Panc1 (cell line): ENCODE results near the gene FETUB. TPM values are rescaled to one million over a fixed set of nuclear protein-coding genes. Genes with fewer than 3 reads are reported as not detected.
A peak's percentile ranks its signal among the peaks of the same experiment; 100 is the strongest.

Source experiments
- ATAC-seq: fragments of 200-7000 bp; cut with Tn5 transposase; 2 replicates; pipeline ENCODE4 v1.9.1; 2020; ENCODE audit warnings: mild to moderate bottlenecking, moderate library complexity
- BruUV-seq: library from RNA; stranded (reverse); fragments of 400-500 nt; replicated peaks from 2 replicates; lab custom pipeline; 2021; lab: Mats Ljungman, UMichigan
- CTCF ChIA-PET: fragments of 300-600 bp; sonication (Branson Sonifier 250); formaldehyde crosslinking; loops from one replicate; lab custom pipeline; 2022; ENCODE audit warnings: antibody characterized with exemption; lab: Charles Lee
- POLR2A ChIA-PET: fragments of 300-600 bp; sonication (Branson Sonifier 250); formaldehyde crosslinking; loops from one replicate; lab custom pipeline; 2022; ENCODE audit warnings: antibody characterized with exemption; lab: Charles Lee
- DNase-seq: peaks from one replicate; pipeline ENCODE4 v3.0.0-alpha.2; 2010; ENCODE audit warnings: low read depth, low spot score
- H3K27ac ChIP-seq: 2 replicates; pipeline ENCODE4 v1.5.1; 2011; ENCODE audit warnings: mild to moderate bottlenecking, low read length, inconsistent platforms
- H3K27me3 ChIP-seq: fragments of 200-500 bp; sonication (Bioruptor generic); 2 replicates; pipeline ENCODE4 v1.6.0; 2014; ENCODE audit warnings: low read length, inconsistent platforms; ENCODE audit not compliant: control insufficient read depth, insufficient read depth
- H3K36me3 ChIP-seq: fragments of 200-500 bp; sonication (Bioruptor generic); 2 replicates; pipeline ENCODE4 v1.5.1; 2014; ENCODE audit warnings: inconsistent platforms, mild to moderate bottlenecking, low read length, moderate library complexity; ENCODE audit not compliant: control insufficient read depth, insufficient read depth
- H3K4me1 ChIP-seq: 2 replicates; pipeline ENCODE4 v1.5.1; 2011; ENCODE audit warnings: inconsistent platforms, mild to moderate bottlenecking, low read length, moderate library complexity; ENCODE audit not compliant: control insufficient read depth, insufficient read depth
- H3K4me3 ChIP-seq, 2 experiments: 2 replicates each; pipeline ENCODE4 v1.5.1; 2011 to 2012; ENCODE audit warnings: low read depth in 2 of 2, low read length in 2 of 2, mild to moderate bottlenecking in 2 of 2, inconsistent platforms in 1 of 2, moderate library complexity in 1 of 2
- H3K9me3 ChIP-seq: fragments of 200-500 bp; sonication (Bioruptor generic); 2 replicates; pipeline ENCODE4 v1.5.1; 2014; ENCODE audit warnings: low read depth, mild to moderate bottlenecking, inconsistent platforms, low read length, moderate library complexity; ENCODE audit not compliant: control insufficient read depth, insufficient read depth
- POLR2AphosphoS5 ChIP-seq: IDR thresholded peaks from 2 replicates; pipeline ENCODE4 v1.6.1; 2012; ENCODE audit warnings: mild to moderate bottlenecking, low read depth, low read length, moderate library complexity
- REST ChIP-seq, 2 experiments: IDR thresholded peaks; 2 replicates each; pipeline ENCODE4 v1.6.1; 2011 to 2012; ENCODE audit warnings: low read depth in 2 of 2, control low read depth in 1 of 2, low read length in 1 of 2, mild to moderate bottlenecking in 1 of 2, moderate library complexity in 1 of 2; ENCODE audit not compliant: insufficient read depth in 1 of 2
- SIN3A ChIP-seq: IDR thresholded peaks from 2 replicates; pipeline ENCODE4 v1.6.1; 2012; ENCODE audit warnings: low read depth, mild to moderate bottlenecking, low read length, moderate library complexity, borderline replicate concordance; ENCODE audit not compliant: insufficient read depth
- TCF7L2 ChIP-seq: IDR thresholded peaks from 2 replicates; pipeline ENCODE4 v1.6.1; 2011; ENCODE audit warnings: mild to moderate bottlenecking, low read depth, low read length, inconsistent platforms
- in situ Hi-C: cut with HindIII; loops from 2 replicates; pipeline ENCODE4 v1.10.0; 2016; ENCODE audit warnings: low sequenced_read_pairs, low pct_unique_long_range_greater_than_20kb
- intact Hi-C: fragments of 100-400 bp; cut with micrococcal nuclease; formaldehyde crosslinking; loops from one replicate; pipeline ENCODE4 v1.10.0; 2022; ENCODE audit not compliant: unreplicated experiment
- total RNA-seq: library from RNA; stranded (reverse); gene quantifications from one replicate; pipeline ENCODE4 v1.2.1, GENCODE V29; 2021; ENCODE audit not compliant: unreplicated experiment
- TF ChIP-seq, protein P1 (sequence below): fragments of 450-650 bp; IDR thresholded peaks from 2 replicates; pipeline ENCODE4 v1.5.1; 2017; ENCODE audit warnings: mild to moderate bottlenecking

Gene FETUB
- total RNA-seq, 1 experiment from 2014 or later: not detected

DNA sequence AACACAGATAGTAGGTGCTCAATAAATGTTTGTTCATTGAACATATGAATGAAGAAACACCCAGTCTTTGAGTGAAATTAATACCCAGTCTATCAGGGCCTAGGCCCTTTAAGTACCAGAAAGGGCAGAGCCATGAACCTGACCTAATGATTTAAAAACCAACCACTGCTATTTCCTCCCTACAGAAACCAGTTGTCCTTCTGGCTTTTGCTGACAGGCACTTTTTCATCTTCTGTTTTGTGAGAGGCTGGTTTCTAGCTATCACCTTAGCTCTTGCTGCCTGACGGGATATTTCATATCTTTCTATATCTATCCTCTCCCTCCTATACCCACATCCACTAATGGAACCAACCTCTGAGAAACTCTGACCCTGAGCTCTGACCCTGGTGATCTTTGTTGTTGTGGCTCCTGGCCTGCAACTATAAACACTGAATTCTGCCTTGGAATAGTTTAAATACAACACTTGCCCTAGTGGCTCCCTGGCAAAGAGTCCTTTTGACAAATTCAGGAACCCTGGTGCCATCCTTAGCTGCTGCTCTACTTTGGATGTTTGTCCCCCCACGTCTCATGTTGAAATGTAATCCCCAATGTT, 31.5 kb upstream of the FETUB start:
- no peak for DNase-seq
- intact Hi-C loops: no loop called here
- Histone ChIP-seq H3K4me3 (no peak overlapping the region), H3K9me3 (no peaks in the 10 kb centered on the region), H3K36me3 (no peaks in the 10 kb centered on the region), H3K27me3 (no peaks in the 10 kb centered on the region; the same call in 1 of the 2 replicates), H3K27ac (no peak overlapping the region), H3K4me1 (no peaks in the 10 kb centered on the region)
- ATAC-seq: no peak
- no peak for TF ChIP-seq TCF7L2
- no peak for TF ChIP-seq SIN3A
- no peak for TF ChIP-seq POLR2AphosphoS5
- TF ChIP-seq, protein P1, sequence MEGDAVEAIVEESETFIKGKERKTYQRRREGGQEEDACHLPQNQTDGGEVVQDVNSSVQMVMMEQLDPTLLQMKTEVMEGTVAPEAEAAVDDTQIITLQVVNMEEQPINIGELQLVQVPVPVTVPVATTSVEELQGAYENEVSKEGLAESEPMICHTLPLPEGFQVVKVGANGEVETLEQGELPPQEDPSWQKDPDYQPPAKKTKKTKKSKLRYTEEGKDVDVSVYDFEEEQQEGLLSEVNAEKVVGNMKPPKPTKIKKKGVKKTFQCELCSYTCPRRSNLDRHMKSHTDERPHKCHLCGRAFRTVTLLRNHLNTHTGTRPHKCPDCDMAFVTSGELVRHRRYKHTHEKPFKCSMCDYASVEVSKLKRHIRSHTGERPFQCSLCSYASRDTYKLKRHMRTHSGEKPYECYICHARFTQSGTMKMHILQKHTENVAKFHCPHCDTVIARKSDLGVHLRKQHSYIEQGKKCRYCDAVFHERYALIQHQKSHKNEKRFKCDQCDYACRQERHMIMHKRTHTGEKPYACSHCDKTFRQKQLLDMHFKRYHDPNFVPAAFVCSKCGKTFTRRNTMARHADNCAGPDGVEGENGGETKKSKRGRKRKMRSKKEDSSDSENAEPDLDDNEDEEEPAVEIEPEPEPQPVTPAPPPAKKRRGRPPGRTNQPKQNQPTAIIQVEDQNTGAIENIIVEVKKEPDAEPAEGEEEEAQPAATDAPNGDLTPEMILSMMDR: no peak
- TF ChIP-seq REST (IDR thresholded peaks at IDR 0.05; ENCODE audit: insufficient read depth in 1 of 2, low read depth in 2 of 2, low read length in 1 of 2): no peak
- CTCF ChIA-PET: interaction anchor here (0.5 to 0.9 kb wide), 4 partner anchors 9 to 896 kb away, joined by 3 to 6 read pairs (median 4); no protein-coding TSS in a partner anchor
- POLR2A ChIA-PET: no interaction called here
- in situ Hi-C loops: no loop called here
- BruUV-seq: no TSS peak

DNA sequence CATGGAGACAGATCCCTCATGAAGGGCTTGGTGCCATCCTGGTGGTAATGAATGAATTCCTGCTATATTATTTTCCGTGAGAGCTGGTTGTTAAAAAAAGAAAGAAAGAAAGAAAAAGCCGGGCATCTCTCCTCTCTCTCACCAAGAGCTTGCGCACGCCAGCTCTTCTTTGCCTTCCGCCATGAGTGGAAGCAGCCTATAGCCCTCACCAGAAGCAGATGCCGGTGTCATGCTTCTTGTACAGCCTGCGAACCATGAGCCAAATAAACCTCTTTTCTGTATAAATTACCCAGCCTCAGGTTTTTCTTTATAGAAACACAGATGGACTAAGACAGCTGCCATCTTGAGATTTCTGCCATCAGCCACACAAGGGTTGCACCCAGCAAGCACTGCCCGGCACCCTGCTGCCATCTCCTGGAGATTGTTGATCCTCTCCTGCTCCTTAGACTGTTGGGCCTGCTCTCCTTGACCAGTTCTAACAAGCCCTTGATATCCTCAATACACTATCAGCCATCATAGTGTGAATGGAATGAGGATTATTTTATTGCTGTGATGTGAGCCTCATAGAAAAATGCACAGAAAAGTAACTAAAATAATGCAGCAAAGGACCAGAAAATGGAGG, 30.8 kb upstream of the FETUB start:
- ChIA-PET CTCF (interaction anchor here (0.5 to 0.6 kb wide), 3 partner anchors 20 to 895 kb away, joined by 4 to 6 read pairs (median 5); no protein-coding TSS in a partner anchor), POLR2A (no interaction called here)
- Histone ChIP-seq H3K4me3 (no peak overlapping the region), H3K27me3 (peaks cover 2% of the 10 kb centered on the region; the same call in 1 of the 2 replicates), H3K9me3 (no peaks in the 10 kb centered on the region), H3K4me1 (no peaks in the 10 kb centered on the region), H3K36me3 (no peaks in the 10 kb centered on the region), H3K27ac (no peak overlapping the region)
- BruUV-seq: no TSS peak
- ATAC-seq: peak; percentile 84
- in situ Hi-C loops (no loop called here), intact Hi-C loops (no loop called here)
- no peak for DNase-seq
- TF ChIP-seq SIN3A: no peak
- no peak for TF ChIP-seq REST (IDR thresholded peaks at IDR 0.05; ENCODE audit: insufficient read depth in 1 of 2, low read depth in 2 of 2, low read length in 1 of 2)
- TF ChIP-seq POLR2AphosphoS5: no peak
- TF ChIP-seq, protein P1: peak; percentile 57
- TF ChIP-seq TCF7L2: no peak
